GM19328 (cell line): ENCODE data around the gene P2RY12.
"Not testable (repeated sequence)": the region's sequence is repeated elsewhere in the genome, so short reads cannot be mapped to it uniquely, and the experiment has no call there.

Source experiments
- ATAC-seq: cut with Tn5 transposase; IDR thresholded peaks from one replicate; pipeline ENCODE4 v1.9.1; 2021; ENCODE audit warnings: mild to moderate bottlenecking, moderate library complexity; ENCODE audit not compliant: unreplicated experiment

P2RY12 gene

GRCh38 chr3:151393941-151394340 is 9.4 kb upstream of the P2RY12 start:
- no peak for ATAC-seq

- ATAC-seq = no peak
Measured at GRCh38 chr3:151393146-151393830, 8.7 kb upstream of the P2RY12 start.

- ATAC-seq = not testable (repeated sequence)
Measured at GRCh38 chr3:151392191-151392590, 7.6 kb upstream of the P2RY12 start.

- no peak for ATAC-seq
Measured at GRCh38 chr3:151391720-151392119, 7.2 kb upstream of the P2RY12 start.

GRCh38 chr3:151387842-151388241 is 3.3 kb upstream of the P2RY12 start:
- ATAC-seq = no peak

- no peak for ATAC-seq
Measured at GRCh38 chr3:151387432-151387831, 2.9 kb upstream of the P2RY12 start.

GRCh38 chr3:151386056-151386455 is 1.5 kb upstream of the P2RY12 start:
- ATAC-seq = no peak

GRCh38 chr3:151383956-151384355 is 597 bp downstream of the P2RY12 start:
- ATAC-seq = peak; percentile 33

- no peak for ATAC-seq
Measured at GRCh38 chr3:151383111-151383510, 1.4 kb downstream of the P2RY12 start.

GRCh38 chr3:151382671-151383070 is 1.9 kb downstream of the P2RY12 start:
- no peak for ATAC-seq

GRCh38 chr3:151379083-151379734 is 5.3 kb downstream of the P2RY12 start:
- peak; percentile 32 for ATAC-seq

- no peak for ATAC-seq
Measured at GRCh38 chr3:151377768-151378385, 6.7 kb downstream of the P2RY12 start.

- ATAC-seq = no peak
Measured at GRCh38 chr3:151372063-151372820, 12.3 kb downstream of the P2RY12 start.

- no peak for ATAC-seq
Measured at GRCh38 chr3:151371526-151371925, 13.0 kb downstream of the P2RY12 start.

GRCh38 chr3:151367448-151367847 is 17.1 kb downstream of the P2RY12 start:
- no peak for ATAC-seq

GRCh38 chr3:151366993-151367392 is 17.6 kb downstream of the P2RY12 start:
- no peak for ATAC-seq

- no peak for ATAC-seq
Measured at GRCh38 chr3:151362751-151363174, 21.8 kb downstream of the P2RY12 start.

- no peak for ATAC-seq
Measured at GRCh38 chr3:151357463-151357850, 27.1 kb downstream of the P2RY12 start.

- no peak for ATAC-seq
Measured at GRCh38 chr3:151356794-151357462, 27.6 kb downstream of the P2RY12 start.

- no peak for ATAC-seq
Measured at GRCh38 chr3:151351648-151352047, 32.9 kb downstream of the P2RY12 start.

- ATAC-seq = peak; percentile 74
Measured at GRCh38 chr3:151351219-151351618, 33.3 kb downstream of the P2RY12 start.
